GM12872 (cell line): ENCODE data around the gene SPTB.

Source experiments
- CTCF ChIP-seq: IDR thresholded peaks from 3 replicates; pipeline ENCODE4 v1.5.1; 2011; ENCODE audit warnings: low read depth, mild to moderate bottlenecking, low read length, moderate library complexity; ENCODE audit not compliant: insufficient read depth

The SPTB gene

GRCh38 chr14:64815257-64815656, 64.5 kb downstream of the SPTB start:
- no peak for TF ChIP-seq CTCF

- no peak for TF ChIP-seq CTCF
These were observed 67.3 kb downstream of the SPTB start for GRCh38 chr14:64812412-64812811.

GRCh38 chr14:64811676-64812075, 68.0 kb downstream of the SPTB start:
- TF ChIP-seq CTCF = no peak

- TF ChIP-seq CTCF = no peak
These were observed 71.3 kb downstream of the SPTB start for GRCh38 chr14:64808449-64808848.

- no peak for TF ChIP-seq CTCF
These were observed 72.2 kb downstream of the SPTB start for GRCh38 chr14:64807551-64807950.

GRCh38 chr14:64806862-64807495, 72.7 kb downstream of the SPTB start:
- no peak for TF ChIP-seq CTCF

- no peak for TF ChIP-seq CTCF
These were observed 73.4 kb downstream of the SPTB start for GRCh38 chr14:64806202-64806861.
